Fibroblast of lung (primary cell): Measurements from ENCODE around the gene TFAP2D. TPM values are rescaled to one million over a fixed set of nuclear protein-coding genes. Genes with fewer than 3 reads are reported as not detected.

ENCODE experiments used
- DNase-seq, 2 donors: peaks; one replicate each; pipeline versions ENCODE4 v3.0.0 to v3.0.0-alpha.2; 2010; ENCODE audit warnings: low read depth in 2 of 2
- H2AFZ ChIP-seq: 2 replicates; pipeline ENCODE4 v1.5.1; 2012; ENCODE audit warnings: low read length, control low read depth, inconsistent platforms
- H3K27ac ChIP-seq: 2 replicates; pipeline ENCODE4 v1.5.1; 2011; ENCODE audit warnings: low read length, control low read depth; ENCODE audit not compliant: insufficient read depth
- H3K27me3 ChIP-seq: 2 replicates; pipeline ENCODE4 v1.5.1; 2011; ENCODE audit warnings: mild to moderate bottlenecking, low read length; ENCODE audit not compliant: control insufficient read depth, insufficient read depth
- H3K36me3 ChIP-seq: 2 replicates; pipeline ENCODE4 v1.5.1; 2011; ENCODE audit warnings: low read length; ENCODE audit not compliant: control insufficient read depth, insufficient read depth
- H3K4me1 ChIP-seq: 2 replicates; pipeline ENCODE4 v1.5.1; 2011; ENCODE audit warnings: low read length; ENCODE audit not compliant: control insufficient read depth, insufficient read depth; ENCODE audit errors: extremely low read depth
- H3K4me2 ChIP-seq: 2 replicates; pipeline ENCODE4 v1.5.1; 2011; ENCODE audit warnings: low read length, control low read depth; ENCODE audit not compliant: insufficient read depth; ENCODE audit errors: extremely low read depth
- H3K4me3 ChIP-seq, 4 experiments: fragments of 200-600 bp in 1 of 4; sonication (generic) in 1 of 4; replicated peaks in 1 of 4; 2 replicates each; pipeline ENCODE4 v1.5.1; 2011 to 2016; ENCODE audit warnings: low read length in 4 of 4, low read depth in 3 of 4, mild to moderate bottlenecking in 3 of 4, control low read depth in 2 of 4, inconsistent platforms in 1 of 4, mixed read lengths in 1 of 4; ENCODE audit not compliant: insufficient read depth in 1 of 4; ENCODE audit errors: control extremely low read depth in 1 of 4
- H3K79me2 ChIP-seq: 2 replicates; pipeline ENCODE4 v1.5.1; 2012; ENCODE audit warnings: mild to moderate bottlenecking, low read length, inconsistent platforms; ENCODE audit not compliant: control insufficient read depth, insufficient read depth
- H3K9ac ChIP-seq: 2 replicates; pipeline ENCODE4 v1.5.1; 2011; ENCODE audit warnings: mild to moderate bottlenecking, low read length, control low read depth; ENCODE audit not compliant: insufficient read depth
- H3K9me3 ChIP-seq: 2 replicates; pipeline ENCODE4 v1.5.1; 2012; ENCODE audit warnings: low read depth, low read length; ENCODE audit not compliant: control insufficient read depth, insufficient read depth
- H4K20me1 ChIP-seq: 2 replicates; pipeline ENCODE4 v1.5.1; 2011; ENCODE audit warnings: low read length; ENCODE audit not compliant: control insufficient read depth, insufficient read depth; ENCODE audit errors: extremely low read depth
- EZH2 ChIP-seq: IDR thresholded peaks from 2 replicates; pipeline ENCODE4 v1.5.1; 2012; ENCODE audit warnings: low read length, control low read depth, mild to moderate bottlenecking; ENCODE audit errors: missing control alignments
- polyA plus RNA-seq, 2 donors: library from polyadenylated mRNA; depleted of rRNA in 1 of 2; stranded (reverse) in 1 of 2; unstranded in 1 of 2; fragments of >200 nt; gene quantifications; 2 replicates each; pipeline ENCODE4 v1.2.1, GENCODE V29; 2011 to 2012; ENCODE audit warnings: missing spikeins in 1 of 2
- total RNA-seq: library from RNA; depleted of rRNA; stranded (reverse); fragments of >200 nt; gene quantifications from 2 replicates; pipeline ENCODE4 v1.2.1, GENCODE V29; 2014
- TF ChIP-seq, protein P1 (sequence below), 2 donors: IDR thresholded peaks in 1 of 2; conservative IDR thresholded peaks in 1 of 2; 1 replicate in 1 of 2; 2 replicates in 1 of 2; pipeline ENCODE4 v1.5.1; 2011 to 2012; ENCODE audit warnings: low read length in 2 of 2, control low read depth in 1 of 2, inconsistent platforms in 1 of 2, low read depth in 1 of 2, mild to moderate bottlenecking in 1 of 2

TFAP2D gene
- total and polyA plus RNA-seq, 2 donors (not counting 1 experiment from before 2014, with no cell fraction given): not detected

DNA sequence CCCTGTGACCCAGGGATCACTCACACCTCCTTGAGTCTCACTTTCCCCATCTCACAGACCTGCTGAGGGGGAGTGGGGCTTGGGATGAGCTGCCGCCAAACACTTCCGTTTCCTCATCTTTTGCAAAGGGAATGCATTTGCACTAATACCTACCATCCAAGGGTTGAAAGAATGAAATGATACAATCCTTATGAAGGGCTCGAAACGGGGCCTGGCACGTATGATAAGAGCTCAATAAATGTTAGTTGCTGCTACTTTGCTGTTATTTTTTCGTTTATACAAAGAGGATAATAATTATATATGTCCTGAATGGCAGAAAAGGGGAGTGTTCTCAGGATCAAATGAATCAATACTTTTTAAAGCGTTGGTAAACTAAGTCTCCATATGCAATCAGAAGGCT lies 6.1 kb upstream of the TFAP2D start:
- TF ChIP-seq, protein P1, sequence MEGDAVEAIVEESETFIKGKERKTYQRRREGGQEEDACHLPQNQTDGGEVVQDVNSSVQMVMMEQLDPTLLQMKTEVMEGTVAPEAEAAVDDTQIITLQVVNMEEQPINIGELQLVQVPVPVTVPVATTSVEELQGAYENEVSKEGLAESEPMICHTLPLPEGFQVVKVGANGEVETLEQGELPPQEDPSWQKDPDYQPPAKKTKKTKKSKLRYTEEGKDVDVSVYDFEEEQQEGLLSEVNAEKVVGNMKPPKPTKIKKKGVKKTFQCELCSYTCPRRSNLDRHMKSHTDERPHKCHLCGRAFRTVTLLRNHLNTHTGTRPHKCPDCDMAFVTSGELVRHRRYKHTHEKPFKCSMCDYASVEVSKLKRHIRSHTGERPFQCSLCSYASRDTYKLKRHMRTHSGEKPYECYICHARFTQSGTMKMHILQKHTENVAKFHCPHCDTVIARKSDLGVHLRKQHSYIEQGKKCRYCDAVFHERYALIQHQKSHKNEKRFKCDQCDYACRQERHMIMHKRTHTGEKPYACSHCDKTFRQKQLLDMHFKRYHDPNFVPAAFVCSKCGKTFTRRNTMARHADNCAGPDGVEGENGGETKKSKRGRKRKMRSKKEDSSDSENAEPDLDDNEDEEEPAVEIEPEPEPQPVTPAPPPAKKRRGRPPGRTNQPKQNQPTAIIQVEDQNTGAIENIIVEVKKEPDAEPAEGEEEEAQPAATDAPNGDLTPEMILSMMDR (conservative IDR thresholded peaks at IDR 0.05 in 1 of 2, IDR thresholded peaks at IDR 0.05 in 1 of 2; ENCODE audit: low read depth in 1 of 2, low read length in 2 of 2): no peak
- TF ChIP-seq EZH2: no peak
- Histone ChIP-seq H3K4me1 (no peaks in the 10 kb centered on the region), H3K4me2 (no peak overlapping the region), H4K20me1 (no peaks in the 10 kb centered on the region), H3K9ac (no peak overlapping the region), H3K36me3 (no peaks in the 10 kb centered on the region), H3K27me3 (no peaks in the 10 kb centered on the region), H3K9me3 (no peaks in the 10 kb centered on the region), H3K4me3 (no peak overlapping the region), H3K79me2 (no peaks in the 10 kb centered on the region), H2AFZ (no peak overlapping the region), H3K27ac (no peak overlapping the region)
- DNase-seq: no peak

DNA sequence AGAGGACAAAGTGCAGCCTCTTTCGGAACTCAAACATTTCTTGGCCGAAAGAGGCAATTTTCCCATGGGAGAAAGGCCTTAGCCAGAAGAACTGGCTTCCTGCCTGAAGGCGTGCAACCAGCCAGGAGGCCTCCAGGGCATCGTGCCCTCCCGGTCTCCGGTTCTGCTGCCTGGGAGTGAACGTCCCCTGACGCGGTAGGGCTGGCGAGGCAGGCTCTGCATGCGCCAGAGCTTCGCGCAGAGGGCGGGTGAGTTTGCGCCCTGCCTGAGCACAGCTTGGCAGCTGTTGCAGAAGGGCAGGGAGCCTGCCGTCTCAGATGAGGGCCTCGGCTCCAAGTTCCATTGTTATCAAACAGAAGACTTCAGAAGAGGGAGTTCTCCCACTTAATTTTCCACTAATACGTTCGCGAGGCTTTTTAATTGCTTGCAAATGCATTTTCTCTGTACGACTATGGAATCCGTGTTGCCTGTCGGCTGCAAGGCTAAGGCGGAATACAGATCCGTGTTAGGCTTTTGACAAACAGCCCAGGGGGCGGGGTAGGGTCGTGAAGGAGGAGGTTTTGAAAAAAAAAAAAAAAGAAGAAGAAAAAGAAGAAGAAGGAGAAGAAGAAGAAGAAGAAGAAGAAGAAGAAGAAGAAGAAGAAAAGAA lies 5.5 kb upstream of the TFAP2D start:
- Histone ChIP-seq H3K36me3 (no peaks in the 10 kb centered on the region), H3K79me2 (no peaks in the 10 kb centered on the region), H3K4me2 (no peak overlapping the region), H3K9me3 (no peaks in the 10 kb centered on the region), H3K4me3 (no peak overlapping the region), H3K9ac (no peak overlapping the region), H3K27me3 (no peaks in the 10 kb centered on the region), H4K20me1 (no peaks in the 10 kb centered on the region), H3K27ac (no peak overlapping the region), H3K4me1 (no peaks in the 10 kb centered on the region), H2AFZ (no peak overlapping the region)
- TF ChIP-seq, protein P1 (conservative IDR thresholded peaks at IDR 0.05 in 1 of 2, IDR thresholded peaks at IDR 0.05 in 1 of 2; ENCODE audit: low read depth in 1 of 2, low read length in 2 of 2): no peak
- TF ChIP-seq EZH2: no peak
- DNase-seq: no peak

DNA sequence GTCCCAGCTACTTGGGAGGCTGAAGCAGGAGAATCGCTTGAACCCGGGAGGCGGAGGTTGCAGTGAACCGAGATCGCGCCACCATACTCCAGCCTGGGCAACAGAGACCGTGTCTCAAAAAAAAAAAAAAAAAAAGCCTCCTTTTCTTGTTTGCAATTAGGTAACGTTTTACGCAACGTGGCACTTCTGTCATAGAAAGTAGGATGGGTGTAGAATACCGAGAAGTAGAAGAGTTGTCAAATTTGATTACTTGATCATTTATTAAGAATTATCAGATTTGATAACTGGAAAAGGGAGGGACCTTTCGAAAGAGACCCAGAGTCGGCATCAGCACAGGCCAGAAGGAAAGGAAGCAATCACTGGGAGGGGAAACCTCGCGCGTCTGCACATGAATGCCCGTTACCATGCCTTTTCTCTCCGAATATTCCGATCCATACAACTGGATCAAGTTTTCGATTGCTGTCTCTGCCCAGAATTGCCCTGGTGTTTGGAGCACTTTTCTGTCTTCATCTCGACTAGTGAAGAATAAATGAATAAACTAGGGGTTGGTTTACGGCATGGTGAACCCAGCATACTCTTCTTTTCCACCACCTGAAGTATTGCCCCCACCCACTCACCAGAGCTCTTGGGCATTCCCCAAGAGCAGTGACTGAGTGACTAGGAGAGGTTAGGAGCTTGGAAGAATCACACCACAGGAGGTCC lies 4.5 kb upstream of the TFAP2D start:
- Histone ChIP-seq H3K27me3 (no peaks in the 10 kb centered on the region), H3K27ac (no peak overlapping the region), H3K4me1 (no peaks in the 10 kb centered on the region), H2AFZ (no peak overlapping the region), H3K79me2 (no peaks in the 10 kb centered on the region), H3K9me3 (no peaks in the 10 kb centered on the region), H3K36me3 (no peaks in the 10 kb centered on the region), H3K9ac (no peak overlapping the region), H3K4me3 (no peak overlapping the region), H3K4me2 (no peak overlapping the region), H4K20me1 (no peaks in the 10 kb centered on the region)
- DNase-seq: no peak
- TF ChIP-seq, protein P1 (conservative IDR thresholded peaks at IDR 0.05 in 1 of 2, IDR thresholded peaks at IDR 0.05 in 1 of 2; ENCODE audit: low read depth in 1 of 2, low read length in 2 of 2): no peak
- no peak for TF ChIP-seq EZH2
